Activated T-cell treated with anti-CD3 and anti-CD28 coated beads, Interleukin-2, amount 50 U/mL, for 24 hours (primary cell): ENCODE results near the gene TAF9.

Source experiments
- DNase-seq: peaks from one replicate; pipeline ENCODE4 v3.0.0-alpha.2; 2020
- H3K27ac Mint-ChIP-seq: 2 replicates; pipeline ENCODE4 v1.8.0; 2020; ENCODE audit warnings: mild to moderate bottlenecking, mixed read lengths
- H3K27me3 Mint-ChIP-seq: 2 replicates; pipeline ENCODE4 v1.8.0; 2020; ENCODE audit warnings: mixed read lengths
- H3K36me3 Mint-ChIP-seq: 2 replicates; pipeline ENCODE4 v1.8.0; 2020; ENCODE audit warnings: low read depth, mixed read lengths
- H3K4me1 Mint-ChIP-seq: 2 replicates; pipeline ENCODE4 v1.8.0; 2020; ENCODE audit warnings: low read depth, mixed read lengths
- H3K4me3 Mint-ChIP-seq: 2 replicates; pipeline ENCODE4 v1.8.0; 2020; ENCODE audit warnings: mild to moderate bottlenecking, moderate library complexity, mixed read lengths
- H3K9me3 Mint-ChIP-seq: 2 replicates; pipeline ENCODE4 v1.8.0; 2020; ENCODE audit warnings: mixed read lengths

Gene TAF9

GRCh38 chr5:69315972-69316371 lies 53.3 kb downstream of the TAF9 start:
- no peak for DNase-seq
- H3K9me3 Mint-ChIP-seq, result no peaks in the 10 kb centered on the region
- no peak overlapping the region for H3K27ac Mint-ChIP-seq
- H3K4me1 Mint-ChIP-seq, result no peaks in the 10 kb centered on the region
- H3K27me3 Mint-ChIP-seq, result no peaks in the 10 kb centered on the region
- H3K4me3 Mint-ChIP-seq, result no peak overlapping the region
- H3K36me3 Mint-ChIP-seq, result peaks cover 65% of the 10 kb centered on the region
